GM12878 (cell line): ENCODE measurements around the gene TBC1D24. TPM values are rescaled to one million over a fixed set of nuclear protein-coding genes. Genes with fewer than 3 reads are reported as not detected.

Experiments
- ATAC-seq: fragments of 200-7000 bp; cut with Tn5 transposase; 3 replicates; pipeline ENCODE4 v1.9.1; 2020; ENCODE audit warnings: mild to moderate bottlenecking, moderate library complexity
- BruUV-seq: library from RNA; stranded (reverse); fragments of 400-500 nt; replicated peaks from 2 replicates; lab custom pipeline; 2021; lab: Mats Ljungman, UMichigan
- CTCF ChIA-PET: fragments of 300-600 bp; sonication (Branson Sonifier 250); formaldehyde crosslinking; extraction: SDS; loops from one replicate; lab custom pipeline; 2021; ENCODE audit warnings: inconsistent platforms; lab: Yijun Ruan, JAX
- POLR2A ChIA-PET: fragments of 350-600 bp; formaldehyde crosslinking; extraction: SDS; loops from one replicate; lab custom pipeline; 2021; ENCODE audit warnings: inconsistent platforms; lab: Charles Lee
- RAD21 ChIA-PET: fragments of 300-600 bp; sonication (Branson Sonifier 250); formaldehyde crosslinking; loops from one replicate; lab custom pipeline; 2023; ENCODE audit warnings: antibody characterized with exemption; ENCODE audit not compliant: unreplicated experiment; lab: Charles Lee
- SMC1A ChIA-PET: fragments of 300-600 bp; sonication (Branson Sonifier 250); formaldehyde crosslinking; loops from one replicate; lab custom pipeline; 2023; ENCODE audit not compliant: unreplicated experiment, uncharacterized antibody; lab: Charles Lee
- DNase-seq: peaks from one replicate; pipeline ENCODE4 v3.0.0-alpha.2; 2011; ENCODE audit warnings: low read depth, low spot score
- FAIRE-seq: peaks from 3 replicates; lab custom pipeline; 2011; peaks lifted over from hg19 to GRCh38; lab: Jason Lieb, UNC
- H2AFZ ChIP-seq: 2 replicates; pipeline ENCODE4 v1.6.0; 2011; ENCODE audit warnings: low read depth, low read length, control low read depth; ENCODE audit not compliant: control insufficient read depth
- H3K27ac ChIP-seq: 2 replicates; pipeline ENCODE4 v1.5.1; 2011; ENCODE audit warnings: control low read depth; ENCODE audit not compliant: control insufficient read depth, insufficient read depth
- H3K27me3 ChIP-seq, 2 experiments: replicated peaks in 1 of 2; 2 replicates each; pipeline versions ENCODE4 v1.6.0 to v1.6.1; 2011; ENCODE audit warnings: low read length in 1 of 2; ENCODE audit not compliant: control insufficient read depth in 2 of 2, insufficient read depth in 2 of 2
- H3K36me3 ChIP-seq, 2 experiments: 2 replicates each; pipeline ENCODE4 v1.5.1; 2011; ENCODE audit warnings: low read length in 1 of 2; ENCODE audit not compliant: control insufficient read depth in 2 of 2, insufficient read depth in 2 of 2
- H3K4me1 ChIP-seq: 2 replicates; pipeline ENCODE4 v1.6.1; 2011; ENCODE audit warnings: mild to moderate bottlenecking, low read length, moderate library complexity, mixed read lengths; ENCODE audit not compliant: control insufficient read depth, insufficient read depth
- H3K4me2 ChIP-seq: 2 replicates; pipeline ENCODE4 v1.6.0; 2011; ENCODE audit warnings: control low read depth; ENCODE audit not compliant: control insufficient read depth, insufficient read depth
- H3K4me3 ChIP-seq: fragments of 200-600 bp; sonication (generic); 2 replicates; pipeline ENCODE4 v1.5.1; 2016
- H3K79me2 ChIP-seq: 2 replicates; pipeline ENCODE4 v1.6.0; 2011; ENCODE audit warnings: low read length; ENCODE audit not compliant: control insufficient read depth, insufficient read depth
- H3K9ac ChIP-seq: 2 replicates; pipeline ENCODE4 v1.8.0; 2011; ENCODE audit warnings: low read length, control low read depth, mixed read lengths; ENCODE audit not compliant: control insufficient read depth, insufficient read depth
- H3K9me3 ChIP-seq: replicated peaks from 3 replicates; pipeline ENCODE4 v1.5.1; 2011; ENCODE audit warnings: mild to moderate bottlenecking, low read length; ENCODE audit not compliant: control insufficient read depth, insufficient read depth
- H4K20me1 ChIP-seq: 2 replicates; pipeline ENCODE4 v1.6.0; 2011; ENCODE audit not compliant: control insufficient read depth, insufficient read depth
- ATF7 ChIP-seq: fragments of 450-650 bp; IDR thresholded peaks from 2 replicates; pipeline ENCODE4 v1.6.1; 2016; ENCODE audit warnings: low read depth, mild to moderate bottlenecking
- CEBPB ChIP-seq, 2 experiments: fragments of 150-350 bp in 1 of 2; IDR thresholded peaks; 2 replicates each; pipeline ENCODE4 v1.6.1; 2012 to 2014; ENCODE audit warnings: low read depth in 2 of 2, low read length in 2 of 2, borderline replicate concordance in 1 of 2, inconsistent platforms in 1 of 2
- DPF2 ChIP-seq: fragments of 450-650 bp; IDR thresholded peaks from 2 replicates; pipeline ENCODE4 v1.6.1; 2017; ENCODE audit warnings: mild to moderate bottlenecking
- ETV6 ChIP-seq, 2 experiments: fragments of 450-650 bp in 1 of 2; IDR thresholded peaks in 1 of 2; conservative IDR thresholded peaks in 1 of 2; 2 replicates each; pipeline ENCODE4 v1.6.1; 2014; ENCODE audit warnings: antibody characterized with exemption in 1 of 2, borderline replicate concordance in 1 of 2, low read depth in 1 of 2, mild to moderate bottlenecking in 1 of 2, moderate library complexity in 1 of 2
- HDGF ChIP-seq: fragments of 450-650 bp; IDR thresholded peaks from 2 replicates; pipeline ENCODE4 v1.6.1; 2016; ENCODE audit warnings: antibody characterized with exemption
- IKZF1 ChIP-seq: fragments of 450-650 bp; conservative IDR thresholded peaks from 2 replicates; pipeline ENCODE4 v1.6.1; 2017; ENCODE audit warnings: antibody characterized with exemption, mild to moderate bottlenecking
- POLR2A ChIP-seq: IDR thresholded peaks from 2 replicates; pipeline ENCODE4 v1.6.1; 2011; ENCODE audit warnings: low read depth, mild to moderate bottlenecking, low read length
- TCF3 ChIP-seq: IDR thresholded peaks from 2 replicates; pipeline ENCODE4 v1.6.1; 2012; ENCODE audit warnings: low read depth, mild to moderate bottlenecking, low read length, borderline replicate concordance; ENCODE audit not compliant: insufficient read depth
- WGBS: methylation state at CpG from one replicate; pipeline ENCODE4 v1.1.6; 2016; ENCODE audit warnings: low lambda C conversion rate; ENCODE audit not compliant: insufficient replicate concordance, insufficient coverage; ENCODE audit errors: missing lambda C conversion rate; 5-methylcytosine and 5-hydroxymethylcytosine counted together
- in situ Hi-C: fragments of 300-500 bp; cut with MboI; formaldehyde crosslinking; loops from 9 replicates; pipeline ENCODE4 v1.14.3; 2018; ENCODE audit warnings: mixed read lengths
- intact Hi-C: fragments of 100-400 bp; cut with micrococcal nuclease; formaldehyde crosslinking; loops from one replicate; pipeline ENCODE4 v1.14.2; 2022; ENCODE audit not compliant: unreplicated experiment
- polyA plus RNA-seq, 11 experiments: library from polyadenylated mRNA; depleted of rRNA in 4 of 11; unstranded in 6 of 11; stranded (reverse) in 5 of 11; fragments of >200 nt; fragmentation: Nextera tagmentation in 4 of 11; fragmentation: Illumina TruSeq in 1 of 11; extraction: Ambion mirVana in 4 of 11; extraction: Trizol in 1 of 11; gene quantifications; 1 replicate in 1 of 11; 2 replicates in 10 of 11; pipeline versions ENCODE4 v1.2.1 to v1.2.3, GENCODE V29; 2011 to 2016; ENCODE audit warnings: inconsistent platforms in 2 of 11, missing spikeins in 2 of 11, low read depth in 1 of 11
- total RNA-seq, 4 experiments: library from RNA; depleted of rRNA in 3 of 4; stranded (reverse); fragments of >200 nt in 3 of 4; fragmentation: Illumina TruSeq in 1 of 4; extraction: Trizol in 1 of 4; gene quantifications; 2 replicates each; pipeline versions ENCODE4 v1.2.1 to v1.2.3, GENCODE V29; 2013 to 2021
- TF ChIP-seq, protein P1 (sequence below): IDR thresholded peaks from 2 replicates; pipeline ENCODE4 v1.6.1; 2012; ENCODE audit warnings: low read depth, low read length, improper control_type of control experiment
- TF ChIP-seq, protein P2 (sequence below): fragments of 450-650 bp; IDR thresholded peaks from 2 replicates; pipeline ENCODE4 v1.6.1; 2017; ENCODE audit warnings: antibody characterized with exemption, mild to moderate bottlenecking, moderate library complexity

TBC1D24 gene
- total and polyA plus RNA-seq, 10 of the 15 experiments (the other 5 are each of a cell fraction or from before 2014, with no cell fraction given): 1.1 to 9.6 (median 4.5) TPM

GRCh38 chr16:2505695-2506094 is 30.8 kb downstream of the TBC1D24 start:
- ChIA-PET POLR2A (no interaction called here), CTCF (interaction anchor here (1.0 to 1.2 kb wide), 2 partner anchors 11 to 19 kb away, joined by 3 to 5 read pairs; no protein-coding TSS in a partner anchor), RAD21 (no interaction called here), SMC1A (no interaction called here)
- Histone ChIP-seq H3K36me3 (no peaks in the 10 kb centered on the region; a peak in 2 of 4 replicates), H3K4me1 (peaks cover 33% of the 10 kb centered on the region), H4K20me1 (no peaks in the 10 kb centered on the region), H3K27me3 (no peaks in the 10 kb centered on the region), H2AFZ (no peak overlapping the region), H3K9ac (no peak overlapping the region), H3K79me2 (no peaks in the 10 kb centered on the region), H3K4me3 (no peak overlapping the region), H3K27ac (no peak overlapping the region), H3K9me3 (no peaks in the 10 kb centered on the region), H3K4me2 (no peak overlapping the region)
- intact Hi-C loops: loop anchor here (5.0 to 10.0 kb wide), 2 partner anchors 38 to 241 kb away; partner anchors contain the start of gene RNPS1
- WGBS: 87% methylated on average over 14 of the region's 14 CpGs
- BruUV-seq: no TSS peak
- no peak for TF ChIP-seq CEBPB (IDR thresholded peaks at IDR 0.05; ENCODE audit: borderline replicate concordance in 1 of 2, low read depth in 2 of 2, low read length in 2 of 2)
- TF ChIP-seq, protein P1, sequence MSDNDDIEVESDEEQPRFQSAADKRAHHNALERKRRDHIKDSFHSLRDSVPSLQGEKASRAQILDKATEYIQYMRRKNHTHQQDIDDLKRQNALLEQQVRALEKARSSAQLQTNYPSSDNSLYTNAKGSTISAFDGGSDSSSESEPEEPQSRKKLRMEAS: no peak
- ATAC-seq (no peak), FAIRE-seq (no peak), DNase-seq (no peak)
- in situ Hi-C loops: loop anchor here (5.0 kb wide), 1 partner anchor 73 kb away; no protein-coding TSS in a partner anchor

GRCh38 chr16:2507052-2507659 is 32.2 kb downstream of the TBC1D24 start:
- Histone ChIP-seq H3K79me2 (no peaks in the 10 kb centered on the region), H3K27me3 (no peaks in the 10 kb centered on the region), H3K9me3 (no peaks in the 10 kb centered on the region), H2AFZ (peak overlapping the region; percentile 76), H3K4me2 (peak overlapping the region; percentile 86), H3K9ac (peak overlapping the region; percentile 36), H3K27ac (peak overlapping the region; percentile 83), H3K36me3 (no peaks in the 10 kb centered on the region; a peak in 1 of 4 replicates), H3K4me3 (no peak overlapping the region), H4K20me1 (no peaks in the 10 kb centered on the region), H3K4me1 (peaks cover 33% of the 10 kb centered on the region)
- POLR2A ChIA-PET: interaction anchor here (0.6 to 2.5 kb wide), 6 partner anchors 9 to 375 kb away, joined by 3 to 8 read pairs (median 4); partner anchors contain the start of gene TBC1D24
- in situ Hi-C loops: loop anchor here (5.0 kb wide), 1 partner anchor 75 kb away; no protein-coding TSS in a partner anchor
- BruUV-seq: no TSS peak
- CTCF ChIA-PET: interaction anchor here (0.8 to 1.2 kb wide), 3 partner anchors 9 to 313 kb away, joined by 3 to 5 read pairs (median 4); partner anchors contain the start of gene CCNF
- RAD21 ChIA-PET: interaction anchor here (0.7 to 1.2 kb wide), 2 partner anchors 25 to 459 kb away, joined by 3 to 6 read pairs; partner anchors contain the start of genes NTHL1 and TSC2
- DNase-seq: peak; percentile 41
- SMC1A ChIA-PET: no interaction called here
- FAIRE-seq: peak; percentile 73
- 49% methylated on average over 14 of the region's 14 CpGs for WGBS
- intact Hi-C loops: loop anchor here (5.0 to 10.0 kb wide), 2 partner anchors 40 to 242 kb away; partner anchors contain the start of gene RNPS1
- peak; percentile 90 for ATAC-seq
- TF ChIP-seq ATF7 (peak; percentile 53), POLR2A (peak; percentile 34; the same call in 1 of the 2 replicates), TCF3 (0 out of 2 replicates have a peak, but pooled peaks have one; percentile 26), DPF2 (peak; percentile 57; the same call in 1 of the 2 replicates), IKZF1 (peak; percentile 76), HDGF (no peak), ETV6 (conservative IDR thresholded peaks at IDR 0.05 in 1 of 2, IDR thresholded peaks at IDR 0.05 in 1 of 2; ENCODE audit: borderline replicate concordance in 1 of 2, low read depth in 1 of 2) (no peak)
- TF ChIP-seq, protein P2, sequence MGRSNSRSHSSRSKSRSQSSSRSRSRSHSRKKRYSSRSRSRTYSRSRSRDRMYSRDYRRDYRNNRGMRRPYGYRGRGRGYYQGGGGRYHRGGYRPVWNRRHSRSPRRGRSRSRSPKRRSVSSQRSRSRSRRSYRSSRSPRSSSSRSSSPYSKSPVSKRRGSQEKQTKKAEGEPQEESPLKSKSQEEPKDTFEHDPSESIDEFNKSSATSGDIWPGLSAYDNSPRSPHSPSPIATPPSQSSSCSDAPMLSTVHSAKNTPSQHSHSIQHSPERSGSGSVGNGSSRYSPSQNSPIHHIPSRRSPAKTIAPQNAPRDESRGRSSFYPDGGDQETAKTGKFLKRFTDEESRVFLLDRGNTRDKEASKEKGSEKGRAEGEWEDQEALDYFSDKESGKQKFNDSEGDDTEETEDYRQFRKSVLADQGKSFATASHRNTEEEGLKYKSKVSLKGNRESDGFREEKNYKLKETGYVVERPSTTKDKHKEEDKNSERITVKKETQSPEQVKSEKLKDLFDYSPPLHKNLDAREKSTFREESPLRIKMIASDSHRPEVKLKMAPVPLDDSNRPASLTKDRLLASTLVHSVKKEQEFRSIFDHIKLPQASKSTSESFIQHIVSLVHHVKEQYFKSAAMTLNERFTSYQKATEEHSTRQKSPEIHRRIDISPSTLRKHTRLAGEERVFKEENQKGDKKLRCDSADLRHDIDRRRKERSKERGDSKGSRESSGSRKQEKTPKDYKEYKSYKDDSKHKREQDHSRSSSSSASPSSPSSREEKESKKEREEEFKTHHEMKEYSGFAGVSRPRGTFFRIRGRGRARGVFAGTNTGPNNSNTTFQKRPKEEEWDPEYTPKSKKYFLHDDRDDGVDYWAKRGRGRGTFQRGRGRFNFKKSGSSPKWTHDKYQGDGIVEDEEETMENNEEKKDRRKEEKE: no peak
